Astrocyte (in vitro differentiated cells and primary cell): ENCODE results near the gene SEC22A. TPM values are rescaled to one million over a fixed set of nuclear protein-coding genes. Genes with fewer than 3 reads are reported as not detected.

Experiments
- DNase-seq: peaks from one replicate; pipeline ENCODE4 v3.0.0-alpha.2; 2010; ENCODE audit warnings: low read depth
- FAIRE-seq: peaks from 2 replicates; lab custom pipeline; 2011; peaks lifted over from hg19 to GRCh38; lab: Jason Lieb, UNC
- H2AFZ ChIP-seq: 2 replicates; pipeline ENCODE4 v1.6.0; 2012; ENCODE audit warnings: low read depth, low read length, inconsistent platforms
- H3K27ac ChIP-seq: 2 replicates; pipeline ENCODE4 v1.5.1; 2011; ENCODE audit warnings: low read depth, low read length, inconsistent platforms
- H3K27me3 ChIP-seq: 2 replicates; pipeline ENCODE4 v1.6.0; 2011; ENCODE audit warnings: low read length, inconsistent platforms; ENCODE audit not compliant: insufficient read depth
- H3K36me3 ChIP-seq: 2 replicates; pipeline ENCODE4 v1.5.1; 2011; ENCODE audit warnings: low read length, inconsistent platforms; ENCODE audit not compliant: insufficient read depth
- H3K4me1 ChIP-seq: 2 replicates; pipeline ENCODE4 v1.5.1; 2011; ENCODE audit warnings: low read length, inconsistent platforms; ENCODE audit not compliant: insufficient read depth
- H3K4me2 ChIP-seq: 2 replicates; pipeline ENCODE4 v1.6.0; 2012; ENCODE audit warnings: low read length, inconsistent platforms
- H3K4me3 ChIP-seq: 2 replicates; pipeline ENCODE4 v1.5.1; 2011; ENCODE audit warnings: low read depth, mild to moderate bottlenecking, low read length, inconsistent platforms; ENCODE audit not compliant: insufficient read depth
- H3K79me2 ChIP-seq: 2 replicates; pipeline ENCODE4 v1.6.0; 2012; ENCODE audit warnings: mild to moderate bottlenecking, low read length, inconsistent platforms; ENCODE audit not compliant: insufficient read depth
- H3K9ac ChIP-seq: 2 replicates; pipeline ENCODE4 v1.6.0; 2012; ENCODE audit warnings: mild to moderate bottlenecking, low read length, inconsistent platforms
- H3K9me3 ChIP-seq: 2 replicates; pipeline ENCODE4 v1.5.1; 2012; ENCODE audit warnings: low read depth, mild to moderate bottlenecking, low read length, inconsistent platforms; ENCODE audit not compliant: insufficient read depth
- H4K20me1 ChIP-seq: 2 replicates; pipeline ENCODE4 v1.6.0; 2012; ENCODE audit warnings: low read length, inconsistent platforms; ENCODE audit not compliant: insufficient read depth
- H3K27ac Mint-ChIP-seq: one replicate; pipeline ENCODE4 v1.8.0; 2021; ENCODE audit warnings: mild to moderate bottlenecking, mixed read lengths; ENCODE audit not compliant: unreplicated experiment
- H3K27me3 Mint-ChIP-seq: one replicate; pipeline ENCODE4 v1.8.0; 2021; ENCODE audit warnings: low read depth, mixed read lengths; ENCODE audit not compliant: unreplicated experiment
- H3K36me3 Mint-ChIP-seq: one replicate; pipeline ENCODE4 v1.8.0; 2021; ENCODE audit warnings: low read depth, mixed read lengths; ENCODE audit not compliant: unreplicated experiment
- H3K4me1 Mint-ChIP-seq: one replicate; pipeline ENCODE4 v1.8.0; 2021; ENCODE audit warnings: low read depth, mixed read lengths; ENCODE audit not compliant: unreplicated experiment
- H3K4me3 Mint-ChIP-seq: one replicate; pipeline ENCODE4 v1.8.0; 2021; ENCODE audit warnings: mild to moderate bottlenecking, moderate library complexity, mixed read lengths; ENCODE audit not compliant: unreplicated experiment
- H3K9me3 Mint-ChIP-seq: one replicate; pipeline ENCODE4 v1.8.0; 2021; ENCODE audit warnings: mild to moderate bottlenecking, mixed read lengths; ENCODE audit not compliant: unreplicated experiment
- CTCF ChIP-seq: IDR thresholded peaks from 2 replicates; pipeline ENCODE4 v1.5.1; 2011; ENCODE audit warnings: low read depth, mild to moderate bottlenecking, inconsistent platforms, low read length, moderate library complexity; ENCODE audit not compliant: insufficient read depth
- EZH2 ChIP-seq: IDR thresholded peaks from 2 replicates; pipeline ENCODE4 v1.6.1; 2012; ENCODE audit warnings: mild to moderate bottlenecking, low read length, inconsistent platforms; ENCODE audit not compliant: insufficient read depth
- total RNA-seq: library from RNA; stranded (reverse); gene quantifications from 2 replicates; pipeline ENCODE4 v1.2.1, GENCODE V29; 2021

The SEC22A gene
- total RNA-seq, 1 donor from 2014 or later = 10.9 TPM

DNA sequence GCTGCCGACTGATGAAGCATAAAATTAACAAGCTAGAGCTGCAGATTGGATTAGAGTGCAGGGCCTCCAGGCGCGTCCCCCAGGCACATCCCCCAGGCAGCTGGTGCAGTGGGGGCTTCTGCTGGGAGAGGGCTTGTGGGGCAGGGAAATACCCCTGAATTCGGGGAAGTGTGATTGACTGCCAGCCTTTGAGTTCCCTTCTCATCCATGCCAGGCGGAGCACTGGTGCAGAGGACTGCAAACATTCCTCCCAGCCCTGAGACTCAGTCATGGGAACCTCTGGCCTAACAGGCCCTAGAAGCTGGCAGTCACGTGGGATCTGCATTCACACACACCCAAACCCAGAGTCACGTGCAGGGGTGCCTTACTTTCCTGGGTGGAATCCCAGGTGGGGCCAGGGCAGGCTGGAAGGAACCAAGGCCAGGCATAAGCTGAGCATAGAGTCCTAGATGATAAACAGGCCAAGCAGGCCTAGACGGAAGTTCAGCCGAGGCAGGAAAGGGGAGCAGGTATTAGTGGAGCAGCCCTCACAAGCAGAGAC is 46.2 kb upstream of the SEC22A start:
- Histone ChIP-seq H3K9me3 (no peaks in the 10 kb centered on the region), H2AFZ (no peak overlapping the region), H3K27ac (no peak overlapping the region), H3K36me3 (peaks cover 8% of the 10 kb centered on the region), H3K27me3 (no peaks in the 10 kb centered on the region), H3K4me2 (no peak overlapping the region), H3K9ac (no peak overlapping the region), H4K20me1 (peaks cover 26% of the 10 kb centered on the region), H3K4me3 (no peak overlapping the region), H3K4me1 (no peaks in the 10 kb centered on the region), H3K79me2 (no peaks in the 10 kb centered on the region)
- Mint-ChIP-seq H3K36me3 (peaks cover 30% of the 10 kb centered on the region), H3K9me3 (no peaks in the 10 kb centered on the region), H3K27ac (no peak overlapping the region), H3K27me3 (no peaks in the 10 kb centered on the region), H3K4me3 (no peak overlapping the region), H3K4me1 (peaks cover 7% of the 10 kb centered on the region)
- no peak for TF ChIP-seq EZH2
- TF ChIP-seq CTCF = no peak
- FAIRE-seq (no peak), DNase-seq (no peak)

GRCh38 chr3:123156276-123156995 is 45.3 kb upstream of the SEC22A start:
- Mint-ChIP-seq H3K9me3 (no peaks in the 10 kb centered on the region), H3K36me3 (peaks cover 30% of the 10 kb centered on the region), H3K27ac (no peak overlapping the region), H3K4me3 (no peak overlapping the region), H3K27me3 (no peaks in the 10 kb centered on the region), H3K4me1 (peaks cover 7% of the 10 kb centered on the region)
- peaks cover 22% of the 10 kb centered on the region for H4K20me1 ChIP-seq
- TF ChIP-seq CTCF (no peak), EZH2 (no peak)
- H3K4me1 ChIP-seq = no peaks in the 10 kb centered on the region
- no peak overlapping the region for H3K9ac ChIP-seq
- no peak overlapping the region for H3K27ac ChIP-seq
- no peaks in the 10 kb centered on the region for H3K9me3 ChIP-seq
- no peaks in the 10 kb centered on the region for H3K79me2 ChIP-seq
- H3K27me3 ChIP-seq = no peaks in the 10 kb centered on the region
- H2AFZ ChIP-seq = no peak overlapping the region
- H3K36me3 ChIP-seq = peaks cover 6% of the 10 kb centered on the region
- FAIRE-seq (no peak), DNase-seq (no peak)
- H3K4me3 ChIP-seq = no peak overlapping the region
- H3K4me2 ChIP-seq = no peak overlapping the region

DNA sequence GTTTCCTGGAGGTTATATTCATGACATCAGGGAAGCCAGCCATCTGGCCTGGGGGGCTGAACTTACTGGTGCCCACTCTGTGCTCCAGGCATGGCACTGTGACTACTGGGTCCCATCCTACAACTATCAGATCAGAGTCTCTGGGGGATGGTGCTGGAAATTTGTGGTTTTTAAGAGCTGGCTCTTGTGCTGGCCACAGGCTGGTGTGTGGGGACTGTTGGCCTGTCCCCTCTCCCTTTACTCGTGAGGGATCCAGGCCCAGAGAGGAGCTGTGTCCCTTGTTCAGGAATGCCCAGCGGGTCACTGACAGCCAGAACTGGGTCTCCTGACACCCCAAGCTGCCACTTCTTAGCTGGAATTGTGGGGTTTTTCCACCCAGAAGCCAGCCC is 44.5 kb upstream of the SEC22A start:
- H3K36me3 ChIP-seq = peaks cover 9% of the 10 kb centered on the region
- H3K9ac ChIP-seq = no peak overlapping the region
- no peak overlapping the region for H2AFZ ChIP-seq
- H3K79me2 ChIP-seq = no peaks in the 10 kb centered on the region
- H3K9me3 ChIP-seq = no peaks in the 10 kb centered on the region
- TF ChIP-seq EZH2 = no peak
- no peak for TF ChIP-seq CTCF
- Mint-ChIP-seq H3K27ac (no peak overlapping the region), H3K27me3 (no peaks in the 10 kb centered on the region), H3K4me1 (peaks cover 7% of the 10 kb centered on the region), H3K36me3 (peaks cover 29% of the 10 kb centered on the region), H3K4me3 (no peak overlapping the region), H3K9me3 (no peaks in the 10 kb centered on the region)
- H3K27ac ChIP-seq = no peak overlapping the region
- H3K4me1 ChIP-seq = no peaks in the 10 kb centered on the region
- FAIRE-seq (no peak), DNase-seq (no peak)
- H4K20me1 ChIP-seq = peaks cover 17% of the 10 kb centered on the region
- H3K27me3 ChIP-seq = no peaks in the 10 kb centered on the region
- no peak overlapping the region for H3K4me2 ChIP-seq
- H3K4me3 ChIP-seq = no peak overlapping the region
